ENCODE results near the gene SFXN5.
"Not testable (repeated sequence)": the region's sequence is repeated elsewhere in the genome, so short reads cannot be mapped to it uniquely, and the experiment has no call there.

The SFXN5 gene

DNA sequence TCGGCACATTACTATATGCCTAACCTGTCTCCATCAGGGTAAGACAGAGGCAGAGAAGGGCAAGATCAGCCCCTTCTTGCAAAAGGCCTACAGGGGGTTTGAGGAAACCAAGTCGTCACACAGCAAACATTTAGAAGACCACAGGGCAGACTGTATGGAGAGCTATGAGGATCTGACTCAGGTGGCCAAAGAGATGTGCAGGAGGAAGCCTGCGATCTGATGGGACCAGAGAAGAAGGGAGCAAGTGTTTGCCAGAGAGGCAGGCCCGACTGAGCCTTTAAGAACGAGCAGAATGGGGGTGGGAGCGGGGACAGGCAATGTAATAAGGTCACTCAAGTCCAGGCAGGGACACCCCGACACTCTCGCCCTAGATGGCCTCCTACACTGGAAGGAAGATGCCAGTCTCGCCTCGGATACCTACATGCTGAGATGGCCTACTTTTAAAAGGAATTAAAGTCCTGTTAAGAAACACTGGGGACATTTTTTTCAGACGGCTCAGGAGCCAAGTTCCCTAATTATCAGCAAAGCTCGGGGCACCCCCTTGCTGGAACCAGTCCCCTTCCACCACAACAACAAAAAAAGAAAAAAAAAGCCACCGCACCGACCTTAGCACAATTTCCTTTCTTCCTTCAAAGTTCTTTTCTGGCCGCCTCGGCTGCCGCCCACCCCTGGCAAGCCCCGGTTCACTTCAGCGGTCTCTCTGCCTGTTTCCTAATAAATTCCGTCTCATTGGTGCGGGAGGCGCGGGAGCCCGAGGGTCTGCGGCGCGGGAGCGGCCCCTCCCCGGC lies 1.5 kb downstream of the SFXN5 start:
- peaks cover 16 to 24% of the 10 kb centered on the region in 2 donors for H3K4me1 ChIP-seq (ENCODE audit: control insufficient read depth in 1 of 2, insufficient read depth in 2 of 2, low read length in 2 of 2)
- H3K27ac ChIP-seq (ENCODE audit: low read depth, low read length), result no peak overlapping the region
- peak overlapping the region; percentile 70 to 84 for H3K9ac ChIP-seq (ENCODE audit: low read depth in 1 of 2, low read length in 2 of 2)
- no peaks in the 10 kb centered on the region for H3K9me3 ChIP-seq (ENCODE audit: control insufficient read depth in 1 of 2, low read length in 2 of 2)
- no peaks in the 10 kb centered on the region for H3K36me3 ChIP-seq (ENCODE audit: control insufficient read depth in 1 of 2, insufficient read depth in 2 of 2, low read length in 2 of 2)
- peak overlapping the region; percentile 85 to 90 for H3K4me3 ChIP-seq (ENCODE audit: low read depth in 1 of 2, low read length in 2 of 2)
- H3K27me3 ChIP-seq (ENCODE audit: control insufficient read depth in 1 of 2, insufficient read depth in 2 of 2, low read length in 2 of 2), result no peaks in the 10 kb centered on the region

DNA sequence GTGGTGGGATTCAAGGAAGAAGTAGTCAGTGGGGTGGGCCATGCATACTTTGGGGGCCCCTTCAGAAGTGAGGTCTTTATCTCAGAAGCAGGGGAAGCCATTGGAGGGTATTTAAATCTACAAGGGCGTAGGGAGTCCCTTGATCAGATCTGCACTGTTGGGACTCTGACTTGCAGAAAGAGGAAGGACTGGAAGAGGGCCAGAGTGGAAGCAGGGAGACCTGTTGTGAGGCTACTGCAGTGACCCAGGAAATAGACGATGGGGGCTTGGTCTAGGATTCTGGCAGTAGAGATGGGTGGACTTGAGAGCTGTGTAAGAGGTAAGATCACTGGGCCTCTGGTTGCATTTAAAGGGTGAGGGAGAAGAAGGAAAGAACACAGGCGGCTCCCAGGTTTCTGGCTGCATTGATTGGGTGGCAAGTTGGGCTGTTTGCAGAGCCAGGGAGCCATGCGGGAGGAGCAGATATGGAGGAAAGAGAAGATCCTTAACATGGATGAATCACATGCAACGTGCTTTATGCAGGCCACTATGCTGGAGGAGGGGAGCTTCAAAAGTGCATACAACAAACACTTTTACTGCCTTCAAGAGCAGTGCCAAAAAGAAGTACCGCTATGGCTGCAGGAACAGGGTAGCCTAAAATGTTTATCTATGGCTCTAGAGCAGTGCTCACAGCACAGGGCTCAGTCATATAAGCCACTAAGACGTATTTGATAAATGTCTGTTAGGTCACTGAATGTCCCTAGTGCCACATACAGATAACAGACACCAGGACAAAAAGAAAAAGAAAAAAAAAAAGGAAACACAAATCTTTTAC lies 2.3 kb downstream of the SFXN5 start:
- Histone ChIP-seq H3K4me1 (ENCODE audit: control insufficient read depth in 1 of 2, insufficient read depth in 2 of 2, low read length in 2 of 2) (peaks cover 19 to 27% of the 10 kb centered on the region in 2 donors), H3K9ac (ENCODE audit: low read depth in 1 of 2, low read length in 2 of 2) (peak overlapping the region in 1 of 2 donors; percentile 70), H3K27me3 (ENCODE audit: control insufficient read depth in 1 of 2, insufficient read depth in 2 of 2, low read length in 2 of 2) (no peaks in the 10 kb centered on the region), H3K9me3 (ENCODE audit: control insufficient read depth in 1 of 2, low read length in 2 of 2) (no peaks in the 10 kb centered on the region), H3K27ac (ENCODE audit: low read depth, low read length) (no peak overlapping the region), H3K36me3 (ENCODE audit: control insufficient read depth in 1 of 2, insufficient read depth in 2 of 2, low read length in 2 of 2) (no peaks in the 10 kb centered on the region), H3K4me3 (ENCODE audit: low read depth in 1 of 2, low read length in 2 of 2) (peak overlapping the region; percentile 85 to 90)

DNA sequence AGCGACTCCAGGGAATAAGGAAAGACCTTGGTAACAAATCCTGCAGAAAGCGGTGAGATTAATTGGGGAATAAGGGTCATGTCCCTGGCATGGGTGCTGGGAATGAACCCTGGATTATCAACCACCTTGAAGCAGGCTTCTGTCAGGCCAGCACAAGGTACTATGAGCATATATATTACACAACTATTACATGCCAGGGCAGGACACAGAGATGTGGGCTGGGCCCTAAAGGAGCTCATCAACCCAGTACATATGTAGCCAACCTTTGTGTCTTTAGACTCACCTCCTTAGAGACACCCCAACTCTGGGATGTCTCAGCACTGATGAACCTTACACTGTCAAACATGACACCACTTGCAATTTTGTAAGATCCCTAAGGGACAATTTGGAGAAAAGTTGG lies 3.4 kb downstream of the SFXN5 start:
- H3K27me3 ChIP-seq (ENCODE audit: control insufficient read depth in 1 of 2, insufficient read depth in 2 of 2, low read length in 2 of 2), result no peaks in the 10 kb centered on the region
- no peak overlapping the region for H3K4me3 ChIP-seq (ENCODE audit: low read depth in 1 of 2, low read length in 2 of 2)
- H3K36me3 ChIP-seq (ENCODE audit: control insufficient read depth in 1 of 2, insufficient read depth in 2 of 2, low read length in 2 of 2), result no peaks in the 10 kb centered on the region
- no peaks in the 10 kb centered on the region for H3K9me3 ChIP-seq (ENCODE audit: control insufficient read depth in 1 of 2, low read length in 2 of 2)
- H3K27ac ChIP-seq (ENCODE audit: low read depth, low read length), result no peak overlapping the region
- peaks cover 23 to 31% of the 10 kb centered on the region in 2 donors for H3K4me1 ChIP-seq (ENCODE audit: control insufficient read depth in 1 of 2, insufficient read depth in 2 of 2, low read length in 2 of 2)
- H3K9ac ChIP-seq (ENCODE audit: low read depth in 1 of 2, low read length in 2 of 2), result no peak overlapping the region

DNA sequence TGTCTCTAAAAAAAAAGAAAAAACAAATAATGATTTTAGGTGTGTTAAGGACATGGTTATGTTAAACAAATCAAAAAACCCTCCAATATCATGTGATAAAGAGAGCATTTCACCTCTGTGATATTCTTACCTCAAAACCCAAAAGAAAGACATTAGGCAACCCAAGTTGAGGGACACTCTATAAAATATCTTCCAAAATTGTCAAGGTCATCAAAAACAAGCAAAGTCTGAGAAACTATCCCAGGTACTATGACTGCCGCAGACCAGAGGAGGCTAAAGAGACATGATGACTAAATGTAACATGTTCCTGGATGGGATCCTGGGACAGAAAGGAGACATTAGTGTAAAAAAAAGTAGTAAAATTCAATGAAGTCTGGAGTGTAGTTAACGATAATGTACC lies 4.5 kb downstream of the SFXN5 start:
- Histone ChIP-seq H3K27ac (ENCODE audit: low read depth, low read length) (no peak overlapping the region), H3K4me3 (ENCODE audit: low read depth in 1 of 2, low read length in 2 of 2) (no peak overlapping the region), H3K4me1 (ENCODE audit: control insufficient read depth in 1 of 2, insufficient read depth in 2 of 2, low read length in 2 of 2) (peaks cover 23 to 25% of the 10 kb centered on the region in 2 donors), H3K9me3 (ENCODE audit: control insufficient read depth in 1 of 2, low read length in 2 of 2) (no peaks in the 10 kb centered on the region), H3K27me3 (ENCODE audit: control insufficient read depth in 1 of 2, insufficient read depth in 2 of 2, low read length in 2 of 2) (no peaks in the 10 kb centered on the region), H3K36me3 (ENCODE audit: control insufficient read depth in 1 of 2, insufficient read depth in 2 of 2, low read length in 2 of 2) (no peaks in the 10 kb centered on the region), H3K9ac (ENCODE audit: low read depth in 1 of 2, low read length in 2 of 2) (no peak overlapping the region)

DNA sequence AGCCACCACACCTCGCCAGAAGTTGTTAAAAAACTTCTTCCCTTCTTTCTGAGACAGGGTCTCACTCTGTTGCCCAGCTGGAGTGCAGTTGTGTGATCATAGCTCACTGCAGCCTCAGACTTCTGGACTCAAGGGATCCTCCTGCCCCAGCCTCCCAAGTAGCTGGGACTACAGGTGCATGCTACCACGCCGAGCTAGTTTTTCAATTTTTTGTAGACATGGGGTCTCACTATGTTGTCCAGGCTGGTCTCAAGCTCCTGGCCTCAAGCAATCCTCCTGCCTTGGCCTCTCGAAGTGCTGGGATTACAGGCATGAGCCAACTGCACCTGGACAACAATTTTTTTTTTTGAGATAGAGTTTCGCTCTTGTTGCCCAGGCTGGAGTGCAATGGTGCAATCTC lies 6.4 kb downstream of the SFXN5 start:
- H3K9me3 ChIP-seq (ENCODE audit: control insufficient read depth in 1 of 2, low read length in 2 of 2); H3K27ac ChIP-seq (ENCODE audit: low read depth, low read length); H3K9ac ChIP-seq (ENCODE audit: low read depth in 1 of 2, low read length in 2 of 2); H3K4me3 ChIP-seq (ENCODE audit: low read depth in 1 of 2, low read length in 2 of 2); H3K36me3 ChIP-seq (ENCODE audit: control insufficient read depth in 1 of 2, insufficient read depth in 2 of 2, low read length in 2 of 2); H3K27me3 ChIP-seq (ENCODE audit: control insufficient read depth in 1 of 2, insufficient read depth in 2 of 2, low read length in 2 of 2): not testable (repeated sequence)
- peaks cover 19 to 22% of the 10 kb centered on the region in 2 donors for H3K4me1 ChIP-seq (ENCODE audit: control insufficient read depth in 1 of 2, insufficient read depth in 2 of 2, low read length in 2 of 2)

DNA sequence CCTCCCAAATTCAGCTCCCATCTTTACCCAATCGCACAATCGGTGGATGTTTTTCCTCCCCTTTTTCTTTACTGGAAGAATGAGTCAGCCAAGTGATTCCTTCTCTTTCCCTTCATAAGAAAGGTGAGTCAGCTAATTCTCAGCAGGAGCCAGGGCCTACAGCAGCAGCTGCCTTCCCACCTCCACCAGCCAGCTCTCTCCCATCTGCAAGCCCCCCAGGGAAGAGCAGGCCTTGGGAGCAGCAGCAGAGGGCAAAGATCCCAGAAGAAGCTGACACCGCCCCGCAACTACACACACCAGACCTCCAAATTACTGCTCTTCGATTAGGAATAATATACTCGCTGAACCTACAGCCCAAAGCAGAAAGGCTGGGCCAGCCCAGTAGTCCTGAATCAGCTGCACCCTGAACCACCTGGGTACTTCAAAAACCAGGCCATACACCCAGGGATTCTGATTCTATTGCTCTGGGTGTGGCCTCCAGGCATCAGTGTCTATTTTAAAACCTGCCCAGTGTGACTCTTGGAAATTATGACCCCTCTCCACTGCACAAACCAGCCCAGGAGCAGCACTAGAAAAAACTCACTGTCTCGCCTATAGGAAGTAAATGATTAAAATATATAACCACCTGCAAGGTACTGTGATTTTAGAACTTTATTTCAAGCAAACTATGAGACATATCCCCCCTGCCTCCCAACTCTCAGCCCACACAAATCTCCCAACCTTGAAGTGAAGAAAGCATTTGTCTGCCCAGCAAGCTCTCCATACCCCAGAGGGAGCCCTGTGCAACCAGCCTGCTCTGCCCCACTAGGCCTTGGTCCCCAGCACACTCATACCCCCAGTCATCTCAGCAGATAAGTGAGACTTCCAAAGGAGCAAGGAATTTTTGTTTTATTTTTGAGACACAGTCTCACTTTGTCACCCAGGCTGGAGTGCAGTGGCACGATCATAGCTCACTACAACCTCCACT lies 7.3 kb downstream of the SFXN5 start:
- Histone ChIP-seq H3K9me3 (ENCODE audit: control insufficient read depth in 1 of 2, low read length in 2 of 2) (no peaks in the 10 kb centered on the region), H3K27ac (ENCODE audit: low read depth, low read length) (no peak overlapping the region), H3K9ac (ENCODE audit: low read depth in 1 of 2, low read length in 2 of 2) (no peak overlapping the region)

DNA sequence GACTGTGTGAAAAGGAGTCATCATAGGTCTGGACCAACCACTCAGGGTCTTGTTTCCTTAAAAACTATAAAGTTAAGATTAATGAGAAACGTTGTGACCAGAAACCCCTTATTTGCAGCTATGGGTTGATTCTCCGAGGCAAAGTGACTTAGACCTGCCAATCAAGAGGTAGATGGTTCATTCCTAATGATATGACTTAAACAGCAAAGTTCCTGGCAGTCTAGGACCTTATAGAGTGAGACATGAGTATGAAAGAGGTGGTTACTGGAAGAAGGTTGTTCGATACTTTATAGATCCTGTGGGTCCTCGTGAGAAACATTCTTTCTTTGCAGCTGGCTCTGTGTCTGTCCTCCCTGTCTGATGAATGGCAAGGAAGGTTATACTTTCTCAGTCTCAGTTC lies 8.0 kb downstream of the SFXN5 start:
- H3K9ac ChIP-seq (ENCODE audit: low read depth in 1 of 2, low read length in 2 of 2), result no peak overlapping the region
- no peak overlapping the region for H3K27ac ChIP-seq (ENCODE audit: low read depth, low read length)
- H3K27me3 ChIP-seq (ENCODE audit: control insufficient read depth in 1 of 2, insufficient read depth in 2 of 2, low read length in 2 of 2), result no peaks in the 10 kb centered on the region
- H3K36me3 ChIP-seq (ENCODE audit: control insufficient read depth in 1 of 2, insufficient read depth in 2 of 2, low read length in 2 of 2), result no peaks in the 10 kb centered on the region
- no peak overlapping the region for H3K4me3 ChIP-seq (ENCODE audit: low read depth in 1 of 2, low read length in 2 of 2)
- H3K4me1 ChIP-seq (ENCODE audit: control insufficient read depth in 1 of 2, insufficient read depth in 2 of 2, low read length in 2 of 2), result peaks cover 7 to 8% of the 10 kb centered on the region in 2 donors
- H3K9me3 ChIP-seq (ENCODE audit: control insufficient read depth in 1 of 2, low read length in 2 of 2), result no peaks in the 10 kb centered on the region

More for the DNA sequence above, 7.3 kb downstream of the SFXN5 start:
- Histone ChIP-seq H3K27me3 (ENCODE audit: control insufficient read depth in 1 of 2, insufficient read depth in 2 of 2, low read length in 2 of 2) (no peaks in the 10 kb centered on the region), H3K4me1 (ENCODE audit: control insufficient read depth in 1 of 2, insufficient read depth in 2 of 2, low read length in 2 of 2) (peaks cover 10 to 14% of the 10 kb centered on the region in 2 donors), H3K4me3 (ENCODE audit: low read depth in 1 of 2, low read length in 2 of 2) (no peak overlapping the region), H3K36me3 (ENCODE audit: control insufficient read depth in 1 of 2, insufficient read depth in 2 of 2, low read length in 2 of 2) (no peaks in the 10 kb centered on the region)

DNA sequence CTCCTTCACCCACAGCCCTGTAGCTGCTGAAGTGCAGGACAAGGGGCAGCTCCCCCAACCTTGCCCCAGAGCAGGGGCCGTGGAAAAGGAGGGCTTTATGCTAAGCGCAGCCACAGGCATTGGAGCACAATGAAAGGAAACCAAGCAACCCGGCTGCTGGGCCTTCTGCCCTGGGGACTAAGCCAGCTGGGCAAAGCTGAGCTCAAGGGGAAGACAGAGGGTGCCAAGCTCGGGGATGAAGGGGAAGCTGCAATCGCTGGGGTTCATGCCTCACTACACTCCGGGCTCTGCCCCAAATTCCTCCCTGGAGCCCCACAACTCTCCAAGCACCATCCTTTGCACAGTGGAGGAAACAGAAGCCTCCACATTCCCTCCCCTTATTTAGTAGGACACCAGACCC lies 12.4 kb downstream of the SFXN5 start:
- Histone ChIP-seq H3K4me3 (ENCODE audit: low read depth in 1 of 2, low read length in 2 of 2) (no peak overlapping the region), H3K9ac (ENCODE audit: low read depth in 1 of 2, low read length in 2 of 2) (no peak overlapping the region), H3K27ac (ENCODE audit: low read depth, low read length) (no peak overlapping the region), H3K9me3 (ENCODE audit: control insufficient read depth in 1 of 2, low read length in 2 of 2) (peaks cover 0 to 7% of the 10 kb centered on the region in 2 donors), H3K4me1 (ENCODE audit: control insufficient read depth in 1 of 2, insufficient read depth in 2 of 2, low read length in 2 of 2) (peaks cover 3% of the 10 kb centered on the region in 2 donors), H3K27me3 (ENCODE audit: control insufficient read depth in 1 of 2, insufficient read depth in 2 of 2, low read length in 2 of 2) (no peaks in the 10 kb centered on the region), H3K36me3 (ENCODE audit: control insufficient read depth in 1 of 2, insufficient read depth in 2 of 2, low read length in 2 of 2) (peaks cover 8 to 12% of the 10 kb centered on the region in 2 donors)

DNA sequence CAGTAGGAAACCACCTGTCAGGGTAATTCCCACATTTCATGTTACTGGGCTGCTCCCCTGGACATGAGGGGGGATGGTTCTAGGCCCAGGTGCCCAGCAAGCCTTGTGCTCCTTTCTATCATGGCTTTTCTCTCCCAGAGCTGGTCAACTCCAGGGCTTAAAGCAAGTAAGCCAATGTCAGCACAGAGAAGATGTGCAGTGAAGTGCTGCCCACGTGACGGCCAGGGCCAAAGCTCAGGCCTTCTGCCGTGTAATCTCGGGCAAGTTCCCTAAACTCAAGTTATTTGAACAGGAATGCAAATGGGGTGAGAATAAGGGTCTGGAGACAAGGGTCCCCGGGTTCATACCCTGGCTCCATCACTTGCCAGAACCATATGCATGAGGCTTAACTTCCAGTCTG lies 16.5 kb downstream of the SFXN5 start:
- Histone ChIP-seq H3K27me3 (ENCODE audit: control insufficient read depth in 1 of 2, insufficient read depth in 2 of 2, low read length in 2 of 2) (no peaks in the 10 kb centered on the region), H3K9ac (ENCODE audit: low read depth in 1 of 2, low read length in 2 of 2) (no peak overlapping the region), H3K4me3 (ENCODE audit: low read depth in 1 of 2, low read length in 2 of 2) (no peak overlapping the region), H3K9me3 (ENCODE audit: control insufficient read depth in 1 of 2, low read length in 2 of 2) (peaks cover 0 to 7% of the 10 kb centered on the region in 2 donors), H3K27ac (ENCODE audit: low read depth, low read length) (no peak overlapping the region), H3K36me3 (ENCODE audit: control insufficient read depth in 1 of 2, insufficient read depth in 2 of 2, low read length in 2 of 2) (peaks cover 8 to 17% of the 10 kb centered on the region in 2 donors), H3K4me1 (ENCODE audit: control insufficient read depth in 1 of 2, insufficient read depth in 2 of 2, low read length in 2 of 2) (no peaks in the 10 kb centered on the region)
